NCI-H524 (cell line): Measurements from ENCODE around the gene RPL27.
A peak's percentile ranks its signal among the peaks of the same experiment; 100 is the strongest.
"Not testable (repeated sequence)": the region's sequence is repeated elsewhere in the genome, so short reads cannot be mapped to it uniquely, and the experiment has no call there.

Experiments used
- DNase-seq, 2 experiments: peaks; one replicate each; lab custom pipeline; 2025; lab: John Stamatoyannopoulos, UW

RPL27 gene

DNA sequence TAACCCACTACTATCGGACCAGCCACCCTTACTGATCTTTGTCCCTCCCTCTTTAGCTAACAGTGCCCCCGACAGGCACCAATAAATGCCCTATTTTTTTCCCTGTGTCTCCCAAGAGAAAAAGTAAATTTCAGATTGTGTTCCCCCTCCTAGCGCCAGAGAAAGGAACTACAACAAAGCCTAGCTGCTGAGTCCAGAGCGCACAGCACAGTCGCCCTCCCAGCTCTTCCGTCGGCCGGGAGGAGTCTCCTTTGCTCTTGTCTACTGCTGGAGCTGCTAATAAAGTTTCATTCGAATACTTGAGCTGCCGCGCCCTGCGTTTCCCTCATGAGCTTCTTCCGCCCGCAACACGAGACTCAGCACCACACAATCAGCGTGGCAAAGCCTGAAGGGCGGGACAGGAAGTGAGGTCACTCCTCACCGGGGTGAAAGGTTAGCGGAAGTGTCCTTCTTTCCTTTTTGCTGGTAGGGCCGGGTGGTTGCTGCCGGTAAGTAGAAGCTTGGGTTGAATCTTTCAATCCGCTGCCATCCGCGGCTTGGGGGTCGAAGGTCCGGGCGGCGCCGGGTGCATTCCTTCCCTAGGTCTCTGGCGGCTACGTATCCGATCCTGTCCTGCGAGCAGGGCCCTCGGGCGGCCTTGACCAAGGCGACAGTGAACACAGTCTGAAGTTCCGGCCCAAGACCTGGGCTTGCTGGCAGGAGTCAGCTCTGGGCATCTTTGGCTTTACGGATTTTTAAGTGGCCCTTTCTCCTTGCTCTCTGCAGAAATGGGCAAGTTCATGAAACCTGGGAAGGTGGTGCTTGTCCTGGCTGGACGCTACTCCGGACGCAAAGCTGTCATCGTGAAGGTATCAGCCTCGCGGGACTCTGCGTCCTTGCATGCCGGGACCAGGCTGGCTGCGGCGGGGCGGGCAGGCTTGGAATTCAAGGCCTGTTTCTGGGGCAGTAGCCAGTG is at the start of gene RPL27:
Gene RPL27 (plus strand): TSS at position 436 of the 955 bp plus-strand sequence. CDS start 332 bp downstream, at position 768.
- DNase-seq = peak; percentile 100

DNA sequence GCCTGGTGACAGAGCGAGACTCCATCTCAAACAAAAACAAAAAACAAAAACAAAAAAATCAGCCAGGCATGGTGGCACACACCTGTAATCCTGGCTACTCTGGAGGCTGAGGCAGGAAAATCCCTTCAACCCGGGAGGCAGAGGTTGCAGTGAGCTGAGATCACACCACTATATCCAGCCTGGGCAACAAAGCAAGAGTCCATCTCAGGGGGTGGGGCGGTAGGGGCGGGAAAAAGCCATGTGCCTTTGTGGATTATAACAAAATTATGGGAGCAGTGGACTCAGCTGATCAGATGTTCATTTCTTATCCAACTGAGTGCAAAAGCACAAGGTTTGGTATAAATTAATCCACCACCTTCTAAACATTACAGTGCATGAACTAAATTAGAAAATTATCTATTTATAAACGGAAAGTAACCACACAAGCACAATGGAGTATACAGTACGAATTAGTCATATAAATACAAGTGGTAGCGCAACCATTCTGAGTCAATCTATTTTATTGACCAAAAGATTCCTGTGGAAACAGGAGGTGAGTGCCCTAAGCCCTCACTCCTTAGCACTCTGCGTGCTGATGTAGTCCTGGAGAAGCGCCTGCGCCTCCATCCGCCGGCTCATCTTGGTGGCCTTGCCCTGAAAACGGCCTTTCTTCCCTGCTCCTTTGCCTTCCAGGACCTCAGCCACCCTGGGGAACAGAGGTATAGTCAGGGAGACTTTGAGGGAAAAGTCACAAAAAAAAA is 48.0 kb upstream of the RPL27 start:
- no peak for DNase-seq

GRCh38 chr17:42953669-42954068 is 44.5 kb upstream of the RPL27 start:
- no peak for DNase-seq

GRCh38 chr17:42964161-42964932 is 33.9 kb upstream of the RPL27 start, which contains the start of gene AARSD1:
Gene AARSD1 (minus strand): TSS chr17:42964454. CDS start chr17:42964440, 14 bp downstream.
- DNase-seq = peak; percentile 86 to 94

DNA sequence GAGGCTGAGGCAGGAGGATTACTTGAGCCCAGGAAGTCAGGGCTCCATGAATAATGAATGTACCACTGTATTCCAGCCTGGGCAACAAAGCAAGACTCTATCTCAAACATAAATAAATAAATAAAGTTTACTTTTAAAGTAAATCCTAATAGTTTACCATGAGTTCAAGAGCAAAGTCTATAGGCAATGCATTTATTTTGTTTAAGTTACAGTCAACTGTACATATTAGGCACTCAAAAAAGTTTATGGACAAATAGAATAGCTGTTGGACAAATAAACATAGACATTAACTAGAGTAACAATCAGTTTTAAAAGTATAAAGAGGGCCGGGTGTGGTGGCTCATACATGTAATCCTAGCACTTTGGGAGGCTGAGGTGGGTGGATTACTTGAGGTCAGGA is 30.3 kb upstream of the RPL27 start:
- DNase-seq = no peak

GRCh38 chr17:42969001-42969581 is 29.1 kb upstream of the RPL27 start:
- DNase-seq = no peak

GRCh38 chr17:42971589-42971988 is 26.6 kb upstream of the RPL27 start:
- no peak for DNase-seq

DNA sequence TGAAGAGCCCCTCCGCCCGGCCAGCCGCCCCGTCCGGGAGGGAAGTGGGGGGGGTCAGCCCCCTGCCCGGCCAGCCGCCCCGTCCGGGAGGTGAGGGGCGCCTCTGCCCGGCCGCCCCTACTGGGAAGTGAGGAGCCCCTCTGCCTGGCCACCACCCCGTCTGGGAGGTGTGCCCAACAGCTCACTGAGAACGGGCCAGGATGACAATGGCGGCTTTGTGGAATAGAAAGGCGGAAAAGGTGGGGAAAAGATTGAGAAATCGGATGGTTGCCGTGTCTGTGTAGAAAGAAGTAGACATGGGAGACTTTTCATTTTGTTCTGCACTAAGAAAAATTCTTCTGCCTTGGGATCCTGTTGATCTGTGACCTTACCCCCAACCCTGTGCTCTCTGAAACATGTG is 24.9 kb upstream of the RPL27 start:
- DNase-seq = not testable (repeated sequence)

GRCh38 chr17:42975265-42975664 is 23.0 kb upstream of the RPL27 start:
- no peak for DNase-seq

GRCh38 chr17:42975701-42976100 is 22.5 kb upstream of the RPL27 start:
- not testable (repeated sequence) for DNase-seq

GRCh38 chr17:42979511-42980273 is 18.5 kb upstream of the RPL27 start, which contains the start of gene PTGES3L:
Gene PTGES3L (minus strand): TSS chr17:42980080. CDS start chr17:42980053, 27 bp downstream.
- DNase-seq = peak; percentile 63 to 82

DNA sequence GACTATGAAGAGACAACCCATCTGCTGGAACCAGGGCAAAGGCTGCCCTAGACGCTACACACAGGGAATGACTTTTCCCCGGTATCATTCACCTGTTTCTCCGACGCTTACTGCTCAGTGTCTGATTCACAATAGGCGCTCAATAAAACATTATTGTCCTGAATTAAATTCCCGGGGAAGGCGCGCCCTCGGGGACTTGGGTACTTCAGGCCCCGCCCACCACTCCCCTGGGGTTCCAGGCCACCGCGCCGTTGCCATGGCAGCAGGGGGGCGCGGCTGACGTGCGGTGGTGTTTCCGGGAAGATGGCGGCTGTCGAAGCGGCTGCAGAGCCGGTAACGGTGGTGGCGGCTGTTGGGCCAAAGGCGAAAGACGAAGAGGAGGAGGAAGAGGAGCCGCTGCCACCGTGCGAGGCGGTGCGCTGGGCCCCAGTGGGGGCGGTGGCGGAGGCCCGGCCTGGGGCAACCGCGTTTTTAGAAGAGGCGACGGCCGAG is 17.9 kb upstream of the RPL27 start, which contains the start of gene RUNDC1:
Gene RUNDC1 (plus strand): TSS at position 292 of the 492 bp plus-strand sequence. CDS start 12 bp downstream, at position 304.
- peak; percentile 68 to 87 for DNase-seq

DNA sequence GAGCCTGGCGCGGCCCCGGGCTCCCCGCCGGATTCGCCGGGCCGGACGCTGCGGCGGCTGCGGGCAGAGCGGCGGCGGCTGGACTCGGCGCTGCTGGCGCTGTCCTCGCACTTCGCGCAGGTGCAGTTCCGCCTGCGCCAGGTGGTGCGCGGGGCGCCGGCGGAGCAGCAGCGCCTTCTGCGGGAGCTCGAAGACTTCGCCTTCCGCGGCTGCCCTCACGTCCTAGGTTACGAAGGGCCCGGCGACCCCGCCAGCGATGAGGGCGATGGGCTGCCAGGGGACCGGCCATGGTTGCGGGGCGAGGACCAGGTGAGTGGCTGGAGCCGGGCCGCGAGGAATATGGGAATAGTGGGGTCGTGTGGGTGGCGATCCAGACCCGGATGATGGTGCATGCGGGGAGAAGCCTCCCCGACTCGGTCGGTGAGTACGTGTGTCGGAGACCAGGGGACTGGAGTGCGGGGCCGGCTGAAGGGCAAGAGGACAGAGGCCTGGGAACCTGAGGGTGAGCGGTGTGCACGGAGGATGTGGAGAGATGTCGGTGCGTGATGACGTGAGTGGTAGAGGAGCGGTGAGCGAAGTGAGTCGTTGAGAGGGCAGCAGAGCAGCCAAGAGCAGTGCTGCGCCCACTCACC is 17.3 kb upstream of the RPL27 start:
- peak in 1 of 2 experiments; percentile 42 for DNase-seq

DNA sequence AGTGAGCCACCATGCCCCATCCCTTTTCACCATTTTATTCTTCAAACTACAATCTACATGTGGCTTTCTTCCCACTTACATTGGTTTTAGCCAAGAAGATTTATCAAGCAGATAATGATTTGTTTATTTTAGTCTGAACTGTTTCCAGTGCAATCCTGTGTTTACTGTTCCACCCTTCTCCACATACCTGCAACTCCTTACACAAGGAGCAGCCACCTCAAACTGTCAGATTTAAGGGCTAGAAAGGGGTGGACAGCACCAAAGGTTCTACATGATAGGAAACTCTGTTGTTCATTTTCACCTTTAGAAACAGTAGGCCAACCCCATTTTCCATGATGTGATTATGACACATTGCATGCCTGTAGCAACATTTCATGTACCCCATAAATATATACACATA is 16.0 kb upstream of the RPL27 start:
- DNase-seq = no peak

DNA sequence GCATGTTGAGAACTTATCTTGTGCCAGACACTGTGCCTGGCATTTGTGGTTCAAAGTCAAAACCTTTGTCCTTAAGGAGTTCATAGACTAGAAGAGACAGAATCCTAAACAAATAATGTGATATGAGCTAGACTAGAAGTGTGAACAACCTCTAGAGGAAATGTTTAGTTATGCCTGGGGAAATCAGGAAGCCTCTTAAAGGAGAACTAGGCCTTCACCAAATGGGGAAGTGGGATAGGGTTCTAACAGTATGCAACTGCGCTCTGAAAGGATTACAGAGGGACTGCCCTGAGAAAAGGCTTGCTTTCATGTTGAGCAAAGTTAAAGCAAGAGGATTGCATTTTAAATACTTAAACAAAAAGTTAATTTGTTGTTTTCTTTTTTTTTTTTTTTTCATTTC is 13.0 kb upstream of the RPL27 start:
- no peak for DNase-seq

- no peak for DNase-seq
These were observed 9.1 kb upstream of the RPL27 start for GRCh38 chr17:42989141-42989540.

- no peak for DNase-seq
These were observed 8.2 kb upstream of the RPL27 start for GRCh38 chr17:42989726-42990652.

DNA sequence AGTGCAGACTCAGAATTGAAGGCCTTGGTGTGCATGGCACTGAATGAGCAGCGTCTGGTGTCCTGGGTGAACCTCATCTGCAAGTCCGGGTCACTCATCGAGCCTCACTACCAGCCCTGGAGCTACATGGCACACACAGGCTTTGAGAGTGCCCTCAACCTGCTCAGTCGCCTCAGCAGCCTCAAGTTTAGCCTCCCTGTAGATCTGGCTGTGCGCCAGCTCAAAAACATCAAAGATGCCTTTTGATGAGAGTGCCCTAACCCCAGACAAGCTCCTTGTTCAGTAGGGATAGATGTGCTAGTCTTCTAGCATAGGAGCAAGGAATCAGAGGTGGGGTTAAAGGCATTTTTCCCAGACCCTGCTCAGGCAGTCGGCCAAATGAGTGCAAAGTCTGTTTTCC is 6.7 kb upstream of the RPL27 start:
- no peak for DNase-seq

DNA sequence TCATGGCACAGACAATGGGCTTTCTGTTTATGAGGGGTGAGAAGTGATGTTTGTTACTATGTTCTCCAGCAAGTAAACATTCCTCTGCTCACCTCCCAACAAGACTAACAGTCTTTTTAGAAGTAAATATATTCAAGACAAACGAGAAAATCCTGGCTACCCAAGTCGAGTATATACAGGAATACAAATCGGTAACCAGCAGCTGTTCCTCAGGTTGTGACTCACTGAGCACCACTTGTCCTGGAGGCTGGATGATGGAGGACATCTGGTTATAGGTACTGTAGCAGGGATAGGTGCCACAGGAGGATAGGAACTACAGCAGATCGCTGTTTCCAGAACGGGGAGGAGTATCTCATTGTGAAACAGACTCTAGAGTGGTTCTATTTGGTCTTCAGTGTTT is 5.3 kb upstream of the RPL27 start:
- DNase-seq = peak in 1 of 2 experiments; percentile 27
